GM19395 (cell line): ENCODE results near the gene ZNF496.

Source experiments
- ATAC-seq: cut with Tn5 transposase; IDR thresholded peaks from one replicate; pipeline ENCODE4 v1.9.1; 2021; ENCODE audit warnings: mild to moderate bottlenecking, moderate library complexity; ENCODE audit not compliant: unreplicated experiment

Gene ZNF496

DNA sequence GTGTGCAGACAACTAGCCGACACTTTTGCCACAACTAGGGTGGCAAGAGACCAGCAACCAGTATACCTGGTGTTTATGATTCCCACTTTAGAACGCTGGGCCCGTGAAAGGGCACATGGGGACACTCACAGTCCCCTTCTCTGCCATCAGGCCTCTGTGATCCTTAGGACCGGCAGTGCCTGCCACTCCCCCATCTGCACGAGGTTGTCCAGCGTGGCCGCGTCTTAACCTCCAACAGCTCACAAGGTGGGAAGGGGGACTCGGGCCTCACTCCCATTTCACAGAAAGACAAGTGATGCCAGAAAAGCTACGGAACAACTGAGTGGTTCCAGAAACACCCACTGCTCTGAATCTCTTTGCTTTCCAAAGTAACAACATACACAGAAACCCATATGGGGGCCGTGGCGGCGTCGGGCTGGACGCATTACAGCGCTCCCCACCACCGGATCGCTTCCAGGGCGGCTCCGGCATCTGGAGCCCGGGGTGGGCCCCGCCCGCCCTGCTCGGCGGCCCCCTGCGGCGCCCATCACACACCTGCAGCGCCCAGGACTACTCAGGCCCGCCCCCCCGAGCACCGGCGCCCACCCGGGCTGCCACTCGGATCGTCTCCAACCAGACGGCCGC lies 1.0 kb downstream of the ZNF496 start:
- no peak for ATAC-seq

DNA sequence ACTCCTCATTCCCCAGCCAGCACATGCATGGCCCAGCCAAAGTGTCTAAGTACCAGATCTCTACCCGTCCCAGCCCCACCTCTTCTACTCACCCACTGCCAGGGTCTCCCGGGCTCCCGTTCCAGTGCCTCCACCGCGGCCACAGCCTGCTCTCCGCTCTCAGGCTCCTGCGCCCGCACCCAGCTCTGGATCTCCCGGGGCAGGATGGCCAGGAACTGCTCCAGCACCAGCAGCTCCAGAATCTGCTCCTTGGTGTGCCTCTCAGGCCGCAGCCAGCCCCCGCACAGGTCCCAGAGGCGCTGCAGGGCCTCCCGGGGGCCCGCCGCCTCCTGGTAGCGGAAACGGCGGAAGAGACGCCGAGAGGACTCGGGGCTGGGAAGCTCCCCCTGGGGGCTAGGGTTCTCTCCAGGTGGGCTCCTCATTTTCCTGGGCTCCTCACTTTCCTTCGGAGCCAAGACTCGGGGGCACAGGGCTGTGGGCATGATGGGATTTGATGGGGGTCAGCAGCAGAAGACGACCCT lies 2.5 kb downstream of the ZNF496 start:
- no peak for ATAC-seq

DNA sequence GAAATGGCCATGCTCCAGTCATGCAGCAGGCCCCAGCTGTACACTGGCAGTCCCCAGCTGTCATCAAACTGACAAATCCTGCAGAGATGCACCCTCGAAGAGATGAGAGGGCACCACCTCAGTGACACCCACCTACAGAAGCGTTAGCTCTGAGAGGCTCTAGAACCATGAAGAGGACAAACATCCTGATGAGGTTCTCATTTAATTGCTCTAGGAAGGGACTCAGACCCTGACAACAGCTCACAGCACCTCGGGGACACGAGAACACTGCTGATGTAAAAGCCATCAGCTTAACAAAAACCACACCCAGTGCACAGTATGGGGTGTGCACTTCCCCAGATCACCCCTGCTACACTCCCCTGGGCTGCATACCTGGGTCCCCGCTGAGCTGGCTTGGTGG lies 3.4 kb downstream of the ZNF496 start:
- ATAC-seq = no peak

DNA sequence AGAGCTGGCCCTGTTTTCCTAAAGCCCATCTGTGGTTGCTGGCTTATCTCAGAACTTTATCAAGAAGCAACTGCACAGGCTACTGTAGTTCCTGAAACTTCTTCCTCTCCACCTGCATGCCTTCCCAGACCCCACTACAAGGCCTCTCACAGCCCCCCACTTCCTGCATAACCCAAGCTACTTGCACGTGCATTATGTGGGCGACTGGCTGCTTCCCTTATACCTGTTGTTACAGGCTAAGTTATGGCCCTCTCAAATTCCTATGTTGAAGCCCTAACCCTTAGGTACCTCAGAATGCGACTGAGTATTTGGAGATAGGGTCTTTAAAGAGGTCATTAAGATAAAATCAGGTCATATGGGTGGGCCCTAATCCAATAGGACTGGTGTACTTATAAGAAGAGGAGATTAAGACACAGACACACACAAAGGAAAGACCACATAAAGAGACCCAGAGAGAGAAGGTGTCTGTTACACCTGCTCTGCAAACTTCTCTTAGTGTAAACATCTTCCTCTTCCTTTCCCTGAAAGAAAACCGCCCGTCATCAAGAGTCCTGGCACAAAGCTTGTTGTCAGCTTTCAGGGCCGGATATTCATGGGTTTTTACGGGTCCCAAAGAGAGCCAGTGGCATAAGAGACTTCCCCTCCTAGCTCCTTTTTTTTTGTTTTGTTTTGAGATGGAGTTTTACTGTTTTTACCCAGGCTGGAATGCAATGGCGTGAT lies 5.1 kb downstream of the ZNF496 start:
- no peak for ATAC-seq

DNA sequence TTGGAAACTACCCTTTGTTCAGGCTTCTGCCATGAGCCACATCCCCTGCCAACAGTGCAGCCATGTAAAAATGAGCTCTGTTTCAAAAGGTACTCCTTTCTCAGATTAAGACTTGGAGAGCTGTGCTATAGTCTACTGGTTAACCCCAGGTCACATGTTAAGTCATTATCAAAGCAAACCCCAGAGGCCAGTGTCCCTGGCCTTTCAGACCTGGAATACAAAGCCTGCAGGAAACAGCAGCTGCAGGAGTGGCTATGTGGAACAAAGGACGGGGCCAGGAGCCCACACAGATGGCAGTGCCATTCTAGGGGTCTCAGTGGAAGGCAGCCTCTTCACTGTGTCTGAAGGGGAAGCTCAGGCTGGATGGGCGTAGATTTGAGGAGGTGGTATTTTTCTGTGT lies 6.7 kb downstream of the ZNF496 start:
- no peak for ATAC-seq

DNA sequence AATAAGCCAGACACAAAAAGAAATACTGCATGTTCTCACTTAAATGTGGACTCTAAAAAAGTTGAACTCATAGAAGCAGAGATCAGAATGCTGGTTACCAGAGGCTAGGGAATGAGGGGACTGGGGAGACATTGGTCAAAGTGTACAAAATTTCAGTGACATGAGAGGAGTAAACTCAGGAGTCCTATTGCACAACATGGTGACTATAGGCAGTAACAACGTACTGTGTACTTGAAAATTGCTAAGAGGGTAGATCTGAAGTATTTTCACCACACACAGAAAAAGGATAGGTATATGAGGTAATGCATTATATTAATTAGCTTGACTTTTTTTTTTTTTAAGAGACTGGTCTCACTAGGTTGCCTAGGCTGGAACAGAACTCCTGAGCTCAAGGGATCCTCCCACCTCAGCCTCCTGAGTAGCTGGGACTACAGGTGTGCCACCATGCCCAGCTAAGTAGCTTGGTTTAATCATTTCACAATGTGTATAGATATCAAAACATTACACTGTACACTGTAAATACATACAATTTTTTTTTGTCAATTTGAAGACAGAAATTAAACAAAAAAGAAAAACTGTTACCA lies 7.4 kb downstream of the ZNF496 start:
- ATAC-seq = no peak

DNA sequence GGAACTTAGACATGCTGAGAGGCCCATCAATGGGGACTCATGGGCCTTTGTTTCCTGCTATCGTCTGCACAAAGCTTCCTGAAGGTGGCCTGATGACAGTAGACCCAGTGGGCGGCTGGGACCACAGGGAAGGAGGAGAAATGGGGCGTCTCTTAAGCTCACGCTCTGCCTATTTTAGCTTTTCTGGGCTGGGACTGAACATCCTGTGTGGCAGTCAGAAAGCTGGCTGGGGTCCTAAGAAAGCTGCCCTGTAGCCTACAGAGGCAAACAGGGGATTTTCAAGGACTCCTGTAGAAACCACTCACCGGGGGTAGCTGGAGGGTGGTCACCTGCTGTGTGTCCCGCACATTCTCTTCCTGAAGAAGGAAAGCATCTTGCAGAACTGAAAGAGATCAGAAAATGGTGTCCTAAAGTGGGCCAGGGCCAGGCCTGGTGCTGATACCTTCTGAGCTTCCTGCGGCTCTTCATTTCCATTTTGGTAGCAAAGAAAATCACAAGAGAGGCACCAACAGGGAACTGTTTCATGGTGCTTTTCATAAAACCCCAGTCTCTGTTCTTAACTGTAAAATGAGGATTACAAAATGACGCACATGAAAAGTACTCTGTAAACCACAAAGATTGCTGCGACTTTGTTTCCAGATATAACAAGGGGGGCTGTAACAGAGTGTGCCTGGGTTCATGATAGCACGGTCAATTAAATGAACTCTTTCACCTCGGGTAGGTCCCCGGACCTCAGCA lies 8.6 kb downstream of the ZNF496 start:
- no peak for ATAC-seq

DNA sequence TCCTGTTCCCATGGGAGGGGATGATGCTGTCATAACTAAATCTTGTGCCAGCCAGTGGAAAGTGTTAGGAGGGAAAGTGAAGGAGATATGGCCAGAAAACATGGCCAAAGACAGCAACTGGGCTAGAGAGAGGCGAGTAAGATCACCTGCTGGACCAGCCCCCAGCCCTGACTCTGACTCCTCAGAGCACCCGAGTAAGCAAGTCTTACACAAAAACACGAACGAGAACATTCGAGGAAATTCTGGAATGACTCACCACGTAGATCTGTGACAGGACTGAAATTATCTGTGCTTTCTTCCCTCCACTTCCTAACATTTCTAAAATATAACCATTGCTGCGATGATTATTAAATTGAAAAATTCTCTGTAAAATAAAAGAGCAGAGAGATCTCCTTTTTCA lies 9.2 kb downstream of the ZNF496 start:
- ATAC-seq = no peak

DNA sequence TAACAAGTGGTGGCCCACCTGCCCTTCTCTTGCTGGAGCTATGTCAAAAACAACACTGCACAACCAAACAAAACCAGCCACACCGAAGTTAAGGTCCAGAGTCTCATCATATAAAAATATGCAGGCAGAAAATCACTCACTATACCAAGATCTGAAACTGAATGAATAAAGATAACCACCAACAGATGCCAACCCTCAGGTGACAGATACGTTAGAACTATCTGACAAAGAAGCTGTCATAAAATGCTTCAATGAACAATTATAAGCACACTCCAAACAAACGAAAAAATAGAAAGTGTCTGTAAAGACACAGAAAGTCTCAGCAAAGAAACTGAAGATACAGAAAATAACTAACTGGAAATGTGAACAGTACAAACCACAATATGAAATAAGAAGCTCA lies 14.0 kb downstream of the ZNF496 start:
- ATAC-seq = peak; percentile 48

DNA sequence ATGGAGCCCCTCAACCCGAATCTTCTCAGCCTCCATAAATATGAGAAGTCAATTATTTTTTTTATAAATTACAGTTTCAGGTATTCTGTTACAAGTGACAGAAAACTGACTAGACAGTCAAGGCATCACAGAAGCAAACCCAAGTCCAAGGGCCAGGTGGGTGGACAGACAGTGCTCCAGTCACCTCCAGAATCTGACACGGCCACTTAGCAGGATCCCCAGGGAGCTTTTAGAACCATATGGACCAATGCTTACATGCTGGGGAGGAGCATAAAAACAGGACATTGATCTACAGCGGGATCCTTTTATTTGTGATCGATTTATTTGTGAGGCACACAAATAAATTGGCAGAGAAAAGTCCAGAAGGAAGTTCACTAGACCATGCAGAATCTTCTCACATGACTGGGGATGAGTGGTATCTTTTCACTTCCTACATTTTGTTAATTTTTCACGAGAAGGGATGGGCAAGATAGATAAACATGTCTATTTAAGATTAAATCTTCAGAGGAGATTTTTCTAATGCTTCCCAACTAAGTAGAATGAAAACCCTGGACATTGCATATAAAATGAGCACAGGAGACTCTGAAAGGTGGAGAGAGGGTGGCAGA lies 15.0 kb downstream of the ZNF496 start:
- peak; percentile 47 for ATAC-seq

DNA sequence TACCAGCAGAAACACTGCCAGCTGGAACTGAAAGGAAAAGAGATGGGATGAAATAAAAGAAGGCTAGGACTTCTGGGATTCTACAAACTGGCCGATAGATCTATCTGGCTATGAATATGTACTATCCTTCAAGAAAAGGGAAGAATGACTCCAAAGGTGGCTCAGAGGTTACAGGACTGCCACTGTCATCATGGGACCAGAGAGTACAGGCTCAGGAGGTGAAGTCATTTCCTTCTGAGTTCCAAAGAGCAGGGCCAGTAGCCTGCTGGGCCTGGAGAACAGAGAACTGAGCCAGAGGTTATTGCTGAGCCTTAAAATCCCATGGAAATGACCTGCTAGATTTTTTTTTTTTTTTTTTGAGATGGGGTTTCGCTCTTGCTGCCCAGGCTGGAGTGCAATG lies 27.6 kb downstream of the ZNF496 start:
- ATAC-seq = no peak

DNA sequence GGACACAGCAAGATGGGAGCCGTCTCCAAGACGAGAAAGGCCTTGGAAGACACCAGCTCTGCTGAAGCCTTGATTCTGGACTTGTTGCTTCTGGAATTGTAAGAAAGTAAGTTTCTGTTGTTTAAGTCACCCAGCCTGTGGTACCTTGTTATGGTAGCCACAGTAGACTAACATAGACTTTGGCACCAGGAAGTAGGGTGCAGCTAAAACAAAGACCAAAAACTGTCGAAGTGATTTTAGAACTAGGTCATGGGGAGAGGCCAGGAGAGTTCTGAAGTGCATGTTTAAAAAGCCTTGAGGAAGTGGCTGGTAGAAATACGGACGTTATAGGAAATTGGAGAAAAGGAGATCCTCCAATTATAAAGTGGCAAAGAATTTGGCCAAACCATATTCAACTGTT lies 28.5 kb downstream of the ZNF496 start:
- no peak for ATAC-seq

DNA sequence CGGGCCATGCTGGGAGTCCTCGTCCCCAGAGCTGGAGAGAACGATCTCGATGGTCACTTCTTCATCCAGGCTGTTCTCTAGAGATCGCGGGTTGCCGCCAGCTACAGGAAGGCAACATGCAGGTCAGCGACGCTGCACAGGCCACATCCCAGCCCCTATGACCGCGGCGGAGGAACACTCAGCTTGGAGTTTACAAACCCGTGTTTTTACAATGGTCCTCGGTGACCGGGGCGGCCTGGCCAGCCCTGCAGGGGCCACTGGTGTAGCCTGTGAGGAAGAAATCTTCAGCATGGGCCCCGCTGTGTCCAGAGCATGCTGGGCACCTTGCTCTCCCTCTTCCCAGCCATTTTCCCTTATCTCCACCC lies 30.5 kb downstream of the ZNF496 start:
- ATAC-seq = no peak

DNA sequence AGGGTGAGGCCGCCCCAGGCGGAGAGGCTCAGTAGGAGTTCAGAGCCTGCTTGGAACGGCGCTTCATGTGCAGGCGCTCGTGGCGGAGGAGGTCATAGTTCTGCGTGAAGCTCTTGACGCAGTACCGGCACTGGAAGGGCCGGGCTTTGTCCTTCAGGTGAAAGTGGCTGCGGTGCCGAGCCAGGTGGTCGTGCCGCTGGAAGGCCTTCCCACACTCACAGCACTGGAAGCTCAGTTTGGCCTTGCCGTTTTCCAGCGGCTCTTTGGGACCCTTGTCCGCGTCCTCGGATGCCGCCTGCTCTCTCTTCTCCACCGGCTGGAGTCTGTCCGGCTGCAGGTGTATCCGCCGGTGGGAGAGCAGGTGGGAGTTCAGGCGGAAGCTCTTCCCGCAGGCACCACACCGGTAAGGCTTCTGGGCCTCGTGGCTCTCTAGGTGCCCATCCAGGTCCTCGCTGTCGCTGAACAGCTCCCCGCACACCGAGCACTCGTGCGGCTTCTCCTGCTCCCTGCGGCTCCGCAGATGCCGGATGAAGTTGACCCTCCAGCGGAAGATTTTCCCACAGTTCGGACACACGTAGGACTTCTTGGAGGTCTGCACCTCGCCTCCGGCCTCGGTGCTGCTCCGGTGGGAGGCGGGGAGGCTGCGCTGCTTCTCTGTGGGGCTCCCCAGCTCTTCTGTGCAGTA lies 31.0 kb downstream of the ZNF496 start:
- no peak for ATAC-seq

DNA sequence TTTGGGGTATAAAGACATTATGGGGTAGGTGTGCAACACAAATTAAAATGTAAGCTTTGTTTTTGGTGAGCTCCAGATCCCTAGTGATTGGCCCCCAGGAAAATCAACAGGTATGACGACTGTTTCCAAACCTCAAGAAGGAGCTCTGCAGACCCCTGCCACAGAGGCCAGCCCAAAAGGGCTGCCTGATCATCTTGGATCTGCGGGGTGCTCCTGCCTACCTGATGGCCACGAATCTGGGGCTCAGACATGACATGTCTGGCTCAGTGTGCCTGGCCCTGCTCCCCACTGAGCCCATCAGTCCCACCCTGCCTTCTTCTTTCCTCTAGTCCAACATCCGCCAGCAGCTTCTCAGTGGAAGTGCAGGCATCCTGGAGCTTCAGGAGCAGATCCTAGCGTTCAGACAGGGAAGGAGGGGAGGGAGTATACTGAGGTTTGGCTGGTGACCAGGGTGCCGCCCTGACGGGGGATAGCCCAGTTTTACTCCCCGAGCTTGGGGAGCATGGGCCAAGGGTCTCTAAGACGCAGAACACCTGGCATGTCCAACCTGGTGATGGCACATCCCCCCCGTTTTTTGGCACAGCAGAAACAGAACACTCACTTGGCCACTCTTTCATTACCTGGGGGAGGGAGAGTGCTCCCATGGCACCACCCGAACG lies 31.8 kb downstream of the ZNF496 start:
- no peak for ATAC-seq

DNA sequence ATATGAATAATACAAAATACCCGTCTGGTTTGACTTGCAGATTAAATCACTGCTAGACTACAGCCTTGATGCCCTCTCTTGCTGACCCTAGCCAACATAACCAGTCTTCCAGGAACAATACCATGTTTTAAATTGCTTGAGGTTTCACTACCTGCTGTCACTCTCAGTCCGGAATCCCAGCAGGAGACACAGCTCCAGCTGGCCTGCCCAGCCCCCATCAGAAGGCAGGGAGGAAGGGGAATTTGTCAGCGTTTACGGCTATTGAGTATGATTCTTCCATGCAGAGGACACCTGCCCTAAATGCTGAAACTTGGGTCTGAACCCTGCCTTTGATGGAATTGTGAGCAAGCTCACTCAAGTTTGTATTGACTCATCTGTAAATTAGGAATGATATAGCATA lies 33.0 kb downstream of the ZNF496 start:
- ATAC-seq = no peak

DNA sequence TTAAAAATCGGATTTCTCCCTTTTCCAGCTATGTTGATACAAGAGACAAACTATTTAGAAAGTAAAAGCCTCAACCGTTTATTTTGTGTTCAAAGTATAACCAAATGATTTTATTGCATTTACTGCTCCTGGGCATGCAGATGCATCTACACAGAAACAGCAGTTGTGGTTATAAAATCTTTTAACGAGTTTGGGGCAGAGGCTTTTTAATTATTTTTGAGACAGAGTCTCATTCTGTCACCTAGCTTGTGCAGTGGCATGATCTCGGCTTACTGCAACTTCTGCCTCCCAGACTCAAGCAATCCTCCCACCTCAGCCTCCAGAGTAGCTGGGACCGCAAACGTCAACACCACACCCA lies 33.6 kb downstream of the ZNF496 start:
- no peak for ATAC-seq

DNA sequence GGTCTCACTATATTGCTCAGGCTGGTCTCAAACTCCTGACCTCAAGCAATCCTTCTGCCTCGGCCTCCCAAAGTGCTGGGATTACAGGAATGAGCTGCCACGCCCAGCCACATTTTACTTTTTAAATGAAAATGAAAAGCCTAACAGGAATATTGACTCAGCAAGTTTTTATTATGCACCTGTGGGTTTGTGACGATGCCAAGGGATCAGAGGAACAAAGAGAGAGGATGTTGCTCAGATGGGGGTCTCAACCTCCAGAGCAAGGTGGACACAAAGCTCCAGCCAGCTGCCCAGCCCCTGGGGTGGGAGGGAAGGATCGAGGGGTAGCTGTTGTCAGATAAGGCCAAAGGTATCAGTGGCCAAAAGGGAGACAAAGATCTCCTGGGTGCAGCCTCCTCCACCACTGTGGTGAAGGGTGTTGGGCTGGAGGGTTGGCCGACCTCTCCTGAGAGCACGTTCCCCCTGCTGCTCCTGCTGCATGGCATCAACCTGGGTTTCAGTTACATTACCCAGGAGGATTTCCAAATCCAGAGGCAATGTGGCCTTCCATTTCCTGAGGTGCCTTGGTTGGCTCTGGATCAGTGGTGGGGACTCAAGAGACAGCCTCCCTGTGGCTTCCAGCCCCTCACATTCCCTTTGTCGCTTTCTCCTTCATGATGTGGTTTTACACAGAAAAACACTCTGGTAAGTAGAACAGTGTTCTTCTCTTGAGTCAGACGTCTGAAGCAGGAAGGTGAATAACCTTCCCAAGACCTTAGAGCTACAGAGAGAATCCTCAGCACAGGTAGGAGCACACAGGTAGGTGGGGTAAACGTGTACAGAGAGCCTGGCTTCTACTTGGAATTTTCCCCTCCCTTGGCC lies 34.2 kb downstream of the ZNF496 start:
- ATAC-seq = no peak

DNA sequence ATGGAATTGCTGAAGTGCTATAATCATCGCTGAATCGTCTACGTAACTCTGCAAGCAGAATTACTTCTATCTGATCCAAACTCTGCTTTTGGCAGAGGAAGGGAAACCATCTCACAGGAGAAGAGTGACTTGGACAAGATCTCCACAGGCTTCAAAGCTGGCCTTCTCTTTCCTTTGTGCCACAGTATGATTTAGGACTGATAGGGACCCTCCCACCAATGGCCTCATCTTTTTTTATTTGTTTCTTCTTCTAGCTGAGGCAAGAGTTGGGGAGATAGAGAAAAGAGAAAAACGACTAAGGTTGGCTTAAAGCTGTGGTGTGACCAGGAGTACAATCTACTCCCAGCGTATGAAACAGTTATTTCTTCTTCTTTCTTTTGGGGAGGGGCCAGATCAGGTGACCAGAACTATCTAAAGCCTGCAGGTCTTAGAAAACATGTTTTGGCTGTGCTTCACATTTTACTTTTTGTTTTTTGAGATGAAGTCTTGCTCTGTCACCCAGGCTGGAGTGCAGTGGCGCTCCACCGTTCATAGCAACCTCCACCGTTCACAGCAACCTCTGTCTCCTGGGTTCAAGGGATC lies 35.0 kb downstream of the ZNF496 start:
- no peak for ATAC-seq
